GM10266 (cell line): ENCODE measurements around the gene SOS1.

Source experiments
- DNase-seq: peaks from one replicate; pipeline ENCODE4 v3.0.0; 2012; ENCODE audit errors: extremely low spot score
- TF ChIP-seq, protein P1 (sequence below): IDR thresholded peaks from 2 replicates; pipeline ENCODE4 v1.5.1; 2012; ENCODE audit warnings: mild to moderate bottlenecking, low read depth; ENCODE audit not compliant: control insufficient read depth, insufficient read depth; ENCODE audit errors: missing control alignments

The SOS1 gene

DNA sequence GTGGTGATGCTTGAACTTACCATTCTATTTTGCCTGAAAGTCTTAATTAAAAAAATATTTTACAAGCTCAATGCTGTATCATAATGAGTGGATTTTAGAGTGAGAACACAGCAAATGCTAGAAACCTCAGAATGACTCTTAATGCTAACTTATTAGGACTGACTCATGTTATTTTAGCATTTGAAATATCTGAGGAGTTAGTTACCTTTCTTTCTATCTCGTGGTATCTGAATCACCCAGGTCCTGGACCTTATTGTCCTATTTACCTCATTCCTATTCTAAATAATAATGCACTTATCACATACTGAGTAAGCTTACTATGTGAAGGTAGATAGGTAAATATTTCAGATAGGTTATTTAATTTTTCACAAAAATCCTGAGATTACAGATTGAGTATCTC is 70.7 kb downstream of the SOS1 start:
- TF ChIP-seq, protein P1, sequence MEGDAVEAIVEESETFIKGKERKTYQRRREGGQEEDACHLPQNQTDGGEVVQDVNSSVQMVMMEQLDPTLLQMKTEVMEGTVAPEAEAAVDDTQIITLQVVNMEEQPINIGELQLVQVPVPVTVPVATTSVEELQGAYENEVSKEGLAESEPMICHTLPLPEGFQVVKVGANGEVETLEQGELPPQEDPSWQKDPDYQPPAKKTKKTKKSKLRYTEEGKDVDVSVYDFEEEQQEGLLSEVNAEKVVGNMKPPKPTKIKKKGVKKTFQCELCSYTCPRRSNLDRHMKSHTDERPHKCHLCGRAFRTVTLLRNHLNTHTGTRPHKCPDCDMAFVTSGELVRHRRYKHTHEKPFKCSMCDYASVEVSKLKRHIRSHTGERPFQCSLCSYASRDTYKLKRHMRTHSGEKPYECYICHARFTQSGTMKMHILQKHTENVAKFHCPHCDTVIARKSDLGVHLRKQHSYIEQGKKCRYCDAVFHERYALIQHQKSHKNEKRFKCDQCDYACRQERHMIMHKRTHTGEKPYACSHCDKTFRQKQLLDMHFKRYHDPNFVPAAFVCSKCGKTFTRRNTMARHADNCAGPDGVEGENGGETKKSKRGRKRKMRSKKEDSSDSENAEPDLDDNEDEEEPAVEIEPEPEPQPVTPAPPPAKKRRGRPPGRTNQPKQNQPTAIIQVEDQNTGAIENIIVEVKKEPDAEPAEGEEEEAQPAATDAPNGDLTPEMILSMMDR, result no peak
- DNase-seq, result no peak

DNA sequence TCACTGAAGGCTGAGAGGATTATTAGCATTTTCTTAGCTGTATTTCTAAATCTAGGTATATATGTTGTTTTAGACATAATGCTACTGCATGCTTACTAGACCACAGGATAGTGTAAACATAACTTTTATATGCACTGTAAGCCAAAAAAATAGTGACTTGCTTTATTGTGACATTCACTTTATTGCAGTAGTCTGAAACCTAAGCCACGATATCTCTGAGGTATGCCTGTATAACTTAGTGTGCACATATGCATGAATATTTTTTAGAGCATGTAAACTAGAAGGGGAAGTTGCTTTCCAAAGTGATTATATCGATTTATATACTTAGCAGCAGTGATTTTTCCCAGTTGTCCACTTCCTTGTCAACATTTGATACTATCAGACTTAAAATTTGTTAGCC is 81.8 kb downstream of the SOS1 start:
- no peak for DNase-seq
- TF ChIP-seq, protein P1, result no peak

DNA sequence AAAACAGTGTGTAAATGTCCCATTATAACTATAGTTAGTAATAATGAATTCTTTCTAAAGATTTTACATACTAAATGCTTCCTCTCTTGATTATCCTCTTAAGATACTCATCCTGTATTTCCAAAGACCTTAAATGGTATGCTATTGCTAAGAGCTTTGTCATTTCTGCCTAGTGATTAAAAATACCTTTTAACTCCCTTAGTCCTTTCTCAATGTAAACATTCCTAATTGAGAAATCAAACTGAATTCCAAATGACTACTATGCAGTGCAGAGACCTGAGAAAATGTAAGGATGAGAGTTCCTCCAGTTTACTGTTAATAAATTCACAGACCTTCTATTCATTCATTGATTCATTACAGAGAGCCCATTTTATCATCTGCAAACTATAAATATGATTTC is 86.9 kb downstream of the SOS1 start:
- DNase-seq, result no peak

DNA sequence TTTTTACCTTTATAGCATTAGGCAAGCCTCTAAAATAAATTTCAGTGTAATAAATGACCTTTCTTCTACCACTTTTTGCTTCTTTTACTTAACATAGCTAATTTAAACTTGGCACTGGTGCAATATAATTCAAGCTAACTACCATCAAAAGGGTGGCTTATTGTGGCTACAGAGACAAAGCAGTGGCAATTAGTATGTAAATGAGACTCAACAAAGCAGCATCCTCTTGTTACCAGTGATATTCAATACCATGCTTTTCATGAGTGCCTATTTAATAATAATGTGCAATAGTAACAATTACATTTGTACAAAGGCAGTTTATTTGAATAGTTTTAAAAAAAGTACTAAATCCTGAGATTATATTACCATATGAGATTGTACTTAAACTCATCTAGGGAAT is 93.4 kb downstream of the SOS1 start:
- no peak for DNase-seq
- TF ChIP-seq, protein P1, result no peak

More for the DNA sequence above, 86.9 kb downstream of the SOS1 start:
- TF ChIP-seq, protein P1, result no peak

DNA sequence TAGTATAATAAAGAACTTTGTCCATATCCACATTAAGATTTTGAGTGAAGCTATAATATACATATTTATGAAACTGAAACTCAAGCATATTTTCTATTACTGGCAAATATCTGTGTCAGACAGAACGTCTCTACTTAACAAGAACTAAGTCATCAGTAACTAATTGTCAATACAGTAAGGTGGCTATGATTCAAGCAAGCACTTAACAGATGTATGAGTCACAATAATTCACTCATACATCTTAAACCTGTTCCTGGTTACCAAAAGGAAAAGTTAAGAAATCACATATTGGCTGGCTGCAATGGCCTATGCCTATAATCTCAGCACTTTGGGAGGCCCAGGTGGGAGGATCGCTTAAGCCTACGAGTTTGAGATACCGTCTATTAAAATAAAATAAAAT is 96.0 kb downstream of the SOS1 start:
- TF ChIP-seq, protein P1, result no peak
- no peak for DNase-seq

- DNase-seq, result no peak
- TF ChIP-seq, protein P1, result no peak
Measured at GRCh38 chr2:39023649-39024048, 97.2 kb downstream of the SOS1 start.

DNA sequence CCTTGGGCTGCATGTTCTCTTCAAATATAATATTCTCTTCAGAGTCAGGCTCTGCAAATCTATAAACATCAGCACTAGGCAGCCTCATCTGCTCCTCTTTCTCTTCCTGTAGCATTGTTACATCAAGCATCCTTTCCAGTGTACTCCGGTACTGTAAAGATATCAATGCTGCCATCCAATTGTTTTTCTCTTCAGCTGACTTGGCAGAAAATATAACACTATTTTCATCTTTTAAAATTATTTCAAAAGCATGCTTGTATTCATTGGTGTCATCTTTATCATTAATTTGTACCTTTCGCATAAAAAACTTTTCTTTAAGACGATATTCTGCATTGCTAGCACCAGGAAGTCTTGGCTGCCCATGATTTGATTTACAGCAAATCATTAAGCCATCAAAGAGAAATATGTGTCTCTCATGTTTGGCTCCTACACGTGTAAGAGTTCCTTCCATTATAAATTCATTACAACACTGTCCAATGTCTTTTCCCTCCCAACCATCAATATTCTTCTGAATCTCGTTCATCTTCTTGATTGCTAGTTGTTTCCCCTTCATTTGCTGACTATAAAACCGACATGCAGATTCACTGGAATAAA is 98.1 kb downstream of the SOS1 start:
- TF ChIP-seq, protein P1, result no peak
- no peak for DNase-seq
